H9 (cell line): ENCODE measurements around the gene LEFTY2. TPM values are rescaled to one million over a fixed set of nuclear protein-coding genes. Genes with fewer than 3 reads are reported as not detected.

ENCODE experiments used
- DNase-seq: peaks from one replicate; pipeline ENCODE4 v3.0.0-alpha.2; 2017
- H2AFZ ChIP-seq: one replicate; pipeline ENCODE4 v1.6.1; 2013; ENCODE audit warnings: mild to moderate bottlenecking, low read length, control low read depth, moderate library complexity
- H2AK5ac ChIP-seq: 2 replicates; pipeline ENCODE4 v1.6.1; 2013; ENCODE audit warnings: low read length, control low read depth, mixed read lengths; ENCODE audit not compliant: insufficient read length
- H2BK120ac ChIP-seq: one replicate; pipeline ENCODE4 v1.6.1; 2013; ENCODE audit warnings: low read depth, mild to moderate bottlenecking, low read length, control low read depth, inconsistent platforms; ENCODE audit not compliant: poor library complexity, severe bottlenecking
- H2BK12ac ChIP-seq: 2 replicates; pipeline ENCODE4 v1.6.1; 2013; ENCODE audit warnings: low read length, control low read depth, mixed read lengths, low read depth; ENCODE audit not compliant: insufficient read length
- H2BK15ac ChIP-seq: 2 replicates; pipeline ENCODE4 v1.6.1; 2013; ENCODE audit warnings: low read depth, low read length, control low read depth
- H2BK20ac ChIP-seq: one replicate; pipeline ENCODE4 v1.6.1; 2013; ENCODE audit warnings: low read depth, mild to moderate bottlenecking, low read length, control low read depth, inconsistent platforms; ENCODE audit not compliant: poor library complexity, severe bottlenecking
- H2BK5ac ChIP-seq: 2 replicates; pipeline ENCODE4 v1.6.1; 2013; ENCODE audit warnings: low read length, control low read depth, mixed read lengths; ENCODE audit not compliant: insufficient read length
- H3K14ac ChIP-seq: 2 replicates; pipeline ENCODE4 v1.6.1; 2013; ENCODE audit warnings: low read length, control low read depth; ENCODE audit not compliant: insufficient read depth
- H3K18ac ChIP-seq: 2 replicates; pipeline ENCODE4 v1.6.1; 2013; ENCODE audit warnings: low read depth, mild to moderate bottlenecking, mixed read lengths, low read length, control low read depth; ENCODE audit not compliant: insufficient read length
- H3K23ac ChIP-seq: 2 replicates; pipeline ENCODE4 v1.6.1; 2013; ENCODE audit warnings: low read length, control low read depth, mixed read lengths, low read depth; ENCODE audit not compliant: insufficient read length
- H3K23me2 ChIP-seq: 2 replicates; pipeline ENCODE4 v1.6.1; 2013; ENCODE audit warnings: low read depth, mild to moderate bottlenecking, mixed read lengths, low read length, control low read depth; ENCODE audit not compliant: insufficient read length, poor library complexity, severe bottlenecking
- H3K27ac ChIP-seq: 2 replicates; pipeline ENCODE4 v1.5.1; 2013; ENCODE audit warnings: low read length, control low read depth, mixed read lengths, low read depth; ENCODE audit not compliant: insufficient read length
- H3K27me3 ChIP-seq: 2 replicates; pipeline ENCODE4 v1.6.1; 2013; ENCODE audit warnings: low read length, control low read depth, inconsistent platforms; ENCODE audit not compliant: insufficient read depth
- H3K4ac ChIP-seq: 2 replicates; pipeline ENCODE4 v1.6.1; 2013; ENCODE audit warnings: low read depth, mild to moderate bottlenecking, control low read depth, inconsistent platforms, low read length, moderate library complexity
- H3K4me1 ChIP-seq: 2 replicates; pipeline ENCODE4 v1.6.1; 2013; ENCODE audit warnings: low read length, control low read depth, inconsistent platforms; ENCODE audit not compliant: insufficient read depth
- H3K4me2 ChIP-seq: 2 replicates; pipeline ENCODE4 v1.6.1; 2013; ENCODE audit warnings: low read length, control low read depth, mixed read lengths; ENCODE audit not compliant: insufficient read length, insufficient read depth
- H3K56ac ChIP-seq: 2 replicates; pipeline ENCODE4 v1.6.1; 2013; ENCODE audit warnings: low read depth, mild to moderate bottlenecking, mixed read lengths, low read length, control low read depth; ENCODE audit not compliant: insufficient read length
- H3K79me1 ChIP-seq: 2 replicates; pipeline ENCODE4 v1.6.1; 2013; ENCODE audit warnings: low read depth, mild to moderate bottlenecking, moderate library complexity, low read length, control low read depth, inconsistent platforms; ENCODE audit not compliant: insufficient read depth, poor library complexity, severe bottlenecking
- H3K79me2 ChIP-seq: 2 replicates; pipeline ENCODE4 v1.6.1; 2013; ENCODE audit warnings: low read length, control low read depth, inconsistent platforms; ENCODE audit not compliant: insufficient read depth
- H3K9ac ChIP-seq: 2 replicates; pipeline ENCODE4 v1.6.1; 2013; ENCODE audit warnings: low read length, control low read depth, mixed read lengths; ENCODE audit not compliant: insufficient read length; ENCODE audit errors: extremely low read depth
- H3K9me3 ChIP-seq: one replicate; pipeline ENCODE4 v1.6.1; 2013; ENCODE audit warnings: low read depth, low read length, inconsistent platforms; ENCODE audit not compliant: control insufficient read depth
- H3T11ph ChIP-seq: one replicate; pipeline ENCODE4 v1.6.1; 2013; ENCODE audit warnings: mild to moderate bottlenecking, low read length, control low read depth, inconsistent platforms
- H4K20me1 ChIP-seq: one replicate; pipeline ENCODE4 v1.6.1; 2013; ENCODE audit not compliant: control insufficient read depth, insufficient read length, insufficient read depth
- H4K5ac ChIP-seq: 2 replicates; pipeline ENCODE4 v1.6.1; 2013; ENCODE audit warnings: low read depth, mild to moderate bottlenecking, mixed read lengths, low read length, control low read depth; ENCODE audit not compliant: insufficient read length
- H4K8ac ChIP-seq: replicated peaks from 2 replicates; pipeline ENCODE4 v1.6.1; 2013; ENCODE audit warnings: low read length, control low read depth, mixed read lengths, low read depth; ENCODE audit not compliant: insufficient read length
- H4K91ac ChIP-seq: 2 replicates; pipeline ENCODE4 v1.6.1; 2013; ENCODE audit warnings: low read depth, mild to moderate bottlenecking, moderate library complexity, mixed read lengths, low read length, control low read depth; ENCODE audit not compliant: insufficient read length
- H3K27ac Mint-ChIP-seq, 3 experiments: 2 replicates in 2 of 3; 3 replicates in 1 of 3; pipeline ENCODE4 v1.8.0; 2020 to 2021; ENCODE audit warnings: mixed read lengths in 3 of 3, mild to moderate bottlenecking in 1 of 3, moderate library complexity in 1 of 3
- H3K27me3 Mint-ChIP-seq: 2 replicates; pipeline ENCODE4 v1.8.0; 2021; ENCODE audit warnings: low read depth, mild to moderate bottlenecking, moderate library complexity, mixed read lengths
- H3K36me3 Mint-ChIP-seq, 3 experiments: 2 replicates in 2 of 3; 3 replicates in 1 of 3; pipeline ENCODE4 v1.8.0; 2020 to 2021; ENCODE audit warnings: low read depth in 3 of 3, mixed read lengths in 3 of 3; ENCODE audit not compliant: insufficient read depth in 1 of 3
- H3K4me1 Mint-ChIP-seq, 2 experiments: 2 replicates each; pipeline ENCODE4 v1.8.0; 2020; ENCODE audit warnings: mixed read lengths in 2 of 2
- H3K4me3 Mint-ChIP-seq, 2 experiments: 2 replicates in 1 of 2; 3 replicates in 1 of 2; pipeline ENCODE4 v1.8.0; 2020 to 2021; ENCODE audit warnings: mild to moderate bottlenecking in 2 of 2, mixed read lengths in 2 of 2, moderate library complexity in 1 of 2
- H3K9me3 Mint-ChIP-seq, 2 experiments: 2 replicates in 1 of 2; 3 replicates in 1 of 2; pipeline ENCODE4 v1.8.0; 2020; ENCODE audit warnings: mild to moderate bottlenecking in 2 of 2, mixed read lengths in 2 of 2, moderate library complexity in 1 of 2
- CTCF ChIP-seq: fragments of 200-600 bp; sonication (generic); conservative IDR thresholded peaks from 3 replicates; pipeline ENCODE4 v1.8.0; 2021; ENCODE audit warnings: antibody characterized with exemption, mild to moderate bottlenecking
- WGBS: extraction: QIAGEN DNeasy Blood & Tissue Kit; methylation state at CpG from one replicate; pipeline ENCODE4 v1.1.7; 2013; ENCODE audit warnings: missing lambda C conversion rate, low lambda C conversion rate, mixed read lengths; ENCODE audit not compliant: insufficient read length; ENCODE audit errors: extremely low coverage; 5-methylcytosine and 5-hydroxymethylcytosine counted together
- total RNA-seq: library from RNA; stranded (reverse); gene quantifications from 2 replicates; pipeline ENCODE4 v1.2.1, GENCODE V29; 2021

The LEFTY2 gene
- total RNA-seq, 1 experiment from 2014 or later: 16.3 TPM

GRCh38 chr1:225890346-225891228, 50.4 kb downstream of the LEFTY2 start:
- no peak for TF ChIP-seq CTCF
- Histone ChIP-seq H3K27me3 (no peaks in the 10 kb centered on the region), H3K79me2 (peaks cover 2% of the 10 kb centered on the region; the same call in 1 of the 2 replicates), H3K79me1 (no peaks in the 10 kb centered on the region), H2BK5ac (no peak overlapping the region), H2AFZ (no peak overlapping the region), H3K4ac (no peak overlapping the region; the same call in 1 of the 2 replicates), H3K56ac (no peak overlapping the region), H3K9me3 (no peaks in the 10 kb centered on the region), H3K4me2 (no peak overlapping the region), H3T11ph (no peak overlapping the region), H3K14ac (no peak overlapping the region), H2BK120ac (no peak overlapping the region), H2BK12ac (peak overlapping the region; percentile 82), H3K18ac (peak overlapping the region; percentile 56), H4K91ac (peak overlapping the region; percentile 98), H3K9ac (no peak overlapping the region), H2BK15ac (no peak overlapping the region), H2BK20ac (no peak overlapping the region), H3K27ac (no peak overlapping the region), H4K20me1 (no peaks in the 10 kb centered on the region), H3K23ac (no peak overlapping the region), H4K8ac (no peak overlapping the region), H4K5ac (no peak overlapping the region), H3K4me1 (peaks cover 3% of the 10 kb centered on the region; the same call in 1 of the 2 replicates), H2AK5ac (no peak overlapping the region), H3K23me2 (no peaks in the 10 kb centered on the region)
- peaks cover 0 to 13% (median 0%) of the 10 kb centered on the region in 3 experiments; a peak in 5 of 7 replicates for H3K36me3 Mint-ChIP-seq
- peaks cover 2% of the 10 kb centered on the region; the same call in 1 of the 2 replicates for H3K27me3 Mint-ChIP-seq
- H3K4me3 Mint-ChIP-seq: peak overlapping the region; percentile 25 to 38; a peak in 2 of 5 replicates
- peak overlapping the region in 2 of 3 experiments; percentile 64 to 96; a peak in 4 of 7 replicates for H3K27ac Mint-ChIP-seq
- no peaks in the 10 kb centered on the region; a peak in 1 of 5 replicates for H3K9me3 Mint-ChIP-seq
- no CpG with 5 or more reads among the region's 6 CpGs for WGBS
- peaks cover 39% of the 10 kb centered on the region in 2 experiments for H3K4me1 Mint-ChIP-seq
- peak; percentile 84 for DNase-seq
